Caco-2 (cell line): Measurements from ENCODE around the gene CENPF. TPM values are rescaled to one million over a fixed set of nuclear protein-coding genes. Genes with fewer than 3 reads are reported as not detected.

Experiments
- BruUV-seq: library from RNA; stranded (reverse); fragments of 400-500 nt; replicated peaks from 2 replicates; lab custom pipeline; 2021; lab: Mats Ljungman, UMichigan
- CTCF ChIA-PET: fragments of 300-600 bp; sonication (Branson Sonifier 250); formaldehyde crosslinking; loops from one replicate; lab custom pipeline; 2022; ENCODE audit warnings: antibody characterized with exemption; lab: Charles Lee
- POLR2A ChIA-PET: fragments of 300-600 bp; sonication (Branson Sonifier 250); formaldehyde crosslinking; loops from one replicate; lab custom pipeline; 2022; ENCODE audit warnings: antibody characterized with exemption; lab: Charles Lee
- DNase-seq, 2 experiments: peaks; one replicate each; pipeline versions ENCODE4 v3.0.0 to v3.0.0-alpha.2; 2020 to 2022
- H3K27me3 ChIP-seq: replicated peaks from 2 replicates; pipeline ENCODE4 v1.6.0; 2011; ENCODE audit warnings: low read length; ENCODE audit not compliant: control insufficient read depth, insufficient read depth
- H3K36me3 ChIP-seq: 2 replicates; pipeline ENCODE4 v1.5.1; 2011; ENCODE audit warnings: low read length; ENCODE audit not compliant: control insufficient read depth, insufficient read depth
- H3K4me1 ChIP-seq: fragments of 250-450 bp; sonication (Bioruptor Pico); 2 replicates; pipeline ENCODE4 v1.5.1; 2020; ENCODE audit warnings: mild to moderate bottlenecking
- H3K4me3 ChIP-seq: 2 replicates; pipeline ENCODE4 v1.5.1; 2011; ENCODE audit warnings: low read depth, mild to moderate bottlenecking, control low read depth, low read length
- H3K9me3 ChIP-seq: fragments of 250-450 bp; sonication (Bioruptor Pico); 2 replicates; pipeline ENCODE4 v1.5.1; 2020; ENCODE audit warnings: mild to moderate bottlenecking, moderate library complexity
- H3K27ac Mint-ChIP-seq: one replicate; pipeline ENCODE4 v1.8.0; 2022; ENCODE audit warnings: mixed read lengths; ENCODE audit not compliant: unreplicated experiment
- H3K27me3 Mint-ChIP-seq: one replicate; pipeline ENCODE4 v1.8.0; 2022; ENCODE audit warnings: mixed read lengths; ENCODE audit not compliant: insufficient read depth, unreplicated experiment
- H3K36me3 Mint-ChIP-seq: one replicate; pipeline ENCODE4 v1.8.0; 2022; ENCODE audit warnings: mild to moderate bottlenecking, mixed read lengths; ENCODE audit not compliant: insufficient read depth, unreplicated experiment
- H3K4me1 Mint-ChIP-seq: one replicate; pipeline ENCODE4 v1.8.0; 2022; ENCODE audit warnings: low read depth, mixed read lengths; ENCODE audit not compliant: unreplicated experiment
- H3K4me3 Mint-ChIP-seq: one replicate; pipeline ENCODE4 v1.8.0; 2022; ENCODE audit warnings: mild to moderate bottlenecking, moderate library complexity, mixed read lengths; ENCODE audit not compliant: unreplicated experiment
- H3K9me3 Mint-ChIP-seq: one replicate; pipeline ENCODE4 v1.8.0; 2022; ENCODE audit warnings: mixed read lengths; ENCODE audit not compliant: unreplicated experiment
- intact Hi-C: fragments of 100-400 bp; cut with micrococcal nuclease; formaldehyde crosslinking; loops from one replicate; pipeline ENCODE4 v1.10.0; 2022; ENCODE audit not compliant: unreplicated experiment
- total RNA-seq: library from RNA; stranded (reverse); gene quantifications from 2 replicates; pipeline ENCODE4 v1.2.3, GENCODE V29; 2022
- TF ChIP-seq, protein P1 (sequence below), 2 experiments: fragments of 200-600 bp in 1 of 2; IDR thresholded peaks; 1 replicate in 1 of 2; 2 replicates in 1 of 2; pipeline versions ENCODE4 v1.5.1 to v1.8.0; 2011 to 2022; ENCODE audit warnings: antibody characterized with exemption in 1 of 2, control low read depth in 1 of 2, inconsistent platforms in 1 of 2, low read depth in 1 of 2, low read length in 1 of 2, mild to moderate bottlenecking in 1 of 2, moderate library complexity in 1 of 2; ENCODE audit not compliant: insufficient read depth in 1 of 2, severe bottlenecking in 1 of 2, unreplicated experiment in 1 of 2

The CENPF gene
- total RNA-seq, 1 experiment from 2014 or later, result 145 TPM

GRCh38 chr1:214702556-214702955 lies 99.6 kb downstream of the CENPF start:
- Histone ChIP-seq H3K36me3 (no peaks in the 10 kb centered on the region), H3K4me3 (no peak overlapping the region), H3K27me3 (no peaks in the 10 kb centered on the region), H3K4me1 (peaks cover 3% of the 10 kb centered on the region; the same call in 1 of the 2 replicates), H3K9me3 (peaks cover 9% of the 10 kb centered on the region; the same call in 1 of the 2 replicates)
- no peaks in the 10 kb centered on the region for H3K4me1 Mint-ChIP-seq
- ChIA-PET POLR2A (no interaction called here), CTCF (no interaction called here)
- H3K27ac Mint-ChIP-seq, result no peak overlapping the region
- no peak overlapping the region for H3K4me3 Mint-ChIP-seq
- peaks cover 39% of the 10 kb centered on the region for H3K9me3 Mint-ChIP-seq
- no peaks in the 10 kb centered on the region for H3K27me3 Mint-ChIP-seq
- H3K36me3 Mint-ChIP-seq, result no peaks in the 10 kb centered on the region
- BruUV-seq, result no TSS peak
- no peak for DNase-seq
- intact Hi-C loops, result no loop called here
- TF ChIP-seq, protein P1, sequence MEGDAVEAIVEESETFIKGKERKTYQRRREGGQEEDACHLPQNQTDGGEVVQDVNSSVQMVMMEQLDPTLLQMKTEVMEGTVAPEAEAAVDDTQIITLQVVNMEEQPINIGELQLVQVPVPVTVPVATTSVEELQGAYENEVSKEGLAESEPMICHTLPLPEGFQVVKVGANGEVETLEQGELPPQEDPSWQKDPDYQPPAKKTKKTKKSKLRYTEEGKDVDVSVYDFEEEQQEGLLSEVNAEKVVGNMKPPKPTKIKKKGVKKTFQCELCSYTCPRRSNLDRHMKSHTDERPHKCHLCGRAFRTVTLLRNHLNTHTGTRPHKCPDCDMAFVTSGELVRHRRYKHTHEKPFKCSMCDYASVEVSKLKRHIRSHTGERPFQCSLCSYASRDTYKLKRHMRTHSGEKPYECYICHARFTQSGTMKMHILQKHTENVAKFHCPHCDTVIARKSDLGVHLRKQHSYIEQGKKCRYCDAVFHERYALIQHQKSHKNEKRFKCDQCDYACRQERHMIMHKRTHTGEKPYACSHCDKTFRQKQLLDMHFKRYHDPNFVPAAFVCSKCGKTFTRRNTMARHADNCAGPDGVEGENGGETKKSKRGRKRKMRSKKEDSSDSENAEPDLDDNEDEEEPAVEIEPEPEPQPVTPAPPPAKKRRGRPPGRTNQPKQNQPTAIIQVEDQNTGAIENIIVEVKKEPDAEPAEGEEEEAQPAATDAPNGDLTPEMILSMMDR (IDR thresholded peaks at IDR 0.05; ENCODE audit: insufficient read depth in 1 of 2, low read depth in 1 of 2, low read length in 1 of 2, severe bottlenecking in 1 of 2, unreplicated experiment in 1 of 2), result no peak

- DNase-seq, result peak in 1 of 2 experiments; percentile 39
- TF ChIP-seq, protein P1 (IDR thresholded peaks at IDR 0.05; ENCODE audit: insufficient read depth in 1 of 2, low read depth in 1 of 2, low read length in 1 of 2, severe bottlenecking in 1 of 2, unreplicated experiment in 1 of 2), result no peak
- H3K36me3 ChIP-seq, result no peaks in the 10 kb centered on the region
- peaks cover 9% of the 10 kb centered on the region; the same call in 1 of the 2 replicates for H3K9me3 ChIP-seq
- no peaks in the 10 kb centered on the region for H3K27me3 ChIP-seq
- Mint-ChIP-seq H3K4me3 (no peak overlapping the region), H3K36me3 (no peaks in the 10 kb centered on the region), H3K4me1 (no peaks in the 10 kb centered on the region), H3K27me3 (no peaks in the 10 kb centered on the region), H3K9me3 (peaks cover 39% of the 10 kb centered on the region), H3K27ac (no peak overlapping the region)
- no peaks in the 10 kb centered on the region for H3K4me1 ChIP-seq
- POLR2A ChIA-PET, result no interaction called here
- intact Hi-C loops, result no loop called here
- CTCF ChIA-PET, result no interaction called here
- BruUV-seq, result no TSS peak
- H3K4me3 ChIP-seq, result no peak overlapping the region
Observed at GRCh38 chr1:214707306-214708087, 104.5 kb downstream of the CENPF start.

DNA sequence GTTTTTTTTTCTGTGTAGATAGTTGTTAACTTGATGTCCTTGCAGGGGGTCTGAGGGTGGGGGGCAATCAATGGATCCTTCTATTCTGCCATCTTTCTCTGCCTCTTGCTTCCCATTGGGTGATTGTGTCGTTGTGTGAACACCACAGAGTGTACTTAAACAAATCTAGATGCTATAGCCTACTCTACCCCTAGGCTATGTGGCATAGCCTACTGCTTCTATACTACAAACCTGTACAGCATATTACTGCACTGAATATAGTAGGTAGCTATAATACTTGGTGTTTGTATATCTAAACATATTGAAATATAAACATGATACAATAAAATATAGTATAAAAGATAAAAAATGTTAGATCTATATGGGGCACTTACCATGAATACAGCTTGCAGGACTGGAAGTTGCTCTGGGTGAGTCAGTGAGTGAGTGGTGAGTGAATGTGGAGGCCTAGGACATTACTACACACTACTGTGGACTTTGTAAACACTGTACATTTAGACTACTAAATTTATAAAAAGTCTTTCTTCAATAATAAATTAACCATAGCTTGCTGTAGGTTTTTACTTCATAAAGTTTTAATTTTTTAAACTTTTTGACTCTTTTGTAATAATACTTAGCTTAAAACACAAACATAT lies 105.4 kb downstream of the CENPF start:
- Histone ChIP-seq H3K9me3 (peaks cover 9% of the 10 kb centered on the region; the same call in 1 of the 2 replicates), H3K27me3 (no peaks in the 10 kb centered on the region), H3K36me3 (no peaks in the 10 kb centered on the region), H3K4me1 (no peaks in the 10 kb centered on the region), H3K4me3 (no peak overlapping the region)
- intact Hi-C loops, result no loop called here
- ChIA-PET CTCF (no interaction called here), POLR2A (no interaction called here)
- no peak for DNase-seq
- Mint-ChIP-seq H3K4me3 (no peak overlapping the region), H3K4me1 (no peaks in the 10 kb centered on the region), H3K9me3 (peaks cover 37% of the 10 kb centered on the region), H3K27me3 (no peaks in the 10 kb centered on the region), H3K27ac (no peak overlapping the region), H3K36me3 (no peaks in the 10 kb centered on the region)
- no TSS peak for BruUV-seq
- TF ChIP-seq, protein P1 (IDR thresholded peaks at IDR 0.05; ENCODE audit: insufficient read depth in 1 of 2, low read depth in 1 of 2, low read length in 1 of 2, severe bottlenecking in 1 of 2, unreplicated experiment in 1 of 2), result no peak
